ENCODE measurements around the gene HSBP1L1. TPM values are rescaled to one million over a fixed set of nuclear protein-coding genes. Genes with fewer than 3 reads are reported as not detected.

HSBP1L1 gene
- total RNA-seq, 1 donor from 2014 or later: 1.3 TPM

DNA sequence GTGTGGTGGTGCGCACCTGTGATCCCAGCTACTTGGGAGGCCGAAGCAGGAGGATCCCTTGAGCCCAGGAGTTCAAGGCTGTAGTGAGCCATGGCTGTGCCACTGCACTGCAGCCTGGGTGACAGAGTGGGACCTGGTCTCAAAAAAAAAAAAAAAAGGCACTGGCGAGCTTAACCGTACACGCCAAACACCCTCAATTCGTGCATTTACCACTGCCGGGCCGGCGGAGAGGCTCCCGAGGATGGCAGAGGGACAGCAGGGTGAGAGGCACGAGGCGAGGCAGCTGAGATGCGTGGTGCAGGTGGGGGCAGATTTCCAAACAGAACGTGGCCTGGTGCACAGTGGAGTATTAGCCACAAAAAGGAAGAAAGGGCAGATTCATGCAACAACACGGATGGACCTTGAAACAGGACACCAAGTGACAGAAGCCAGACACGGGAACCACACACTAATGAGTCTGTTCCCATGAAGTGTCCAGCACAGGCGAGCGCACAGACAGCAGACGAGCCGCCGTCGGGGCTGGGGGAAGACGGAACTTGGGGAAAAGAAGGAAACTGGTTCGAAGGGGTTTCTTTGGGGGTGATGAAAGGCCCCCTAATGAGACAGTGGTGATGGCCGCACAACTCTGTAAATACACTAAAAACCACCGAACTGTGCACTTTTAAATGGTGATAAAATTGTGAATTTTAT, 40.4 kb upstream of the HSBP1L1 start:
- Histone ChIP-seq H3K4me1 (no peaks in the 10 kb centered on the region), H3K36me3 (peaks cover 10 to 35% of the 10 kb centered on the region in 2 donors), H3K4me3 (no peak overlapping the region), H3K9me3 (peaks cover 0 to under 1% of the 10 kb centered on the region in 2 donors), H3K27ac (no peak overlapping the region), H3K27me3 (no peaks in the 10 kb centered on the region)
- TF ChIP-seq, protein P1, sequence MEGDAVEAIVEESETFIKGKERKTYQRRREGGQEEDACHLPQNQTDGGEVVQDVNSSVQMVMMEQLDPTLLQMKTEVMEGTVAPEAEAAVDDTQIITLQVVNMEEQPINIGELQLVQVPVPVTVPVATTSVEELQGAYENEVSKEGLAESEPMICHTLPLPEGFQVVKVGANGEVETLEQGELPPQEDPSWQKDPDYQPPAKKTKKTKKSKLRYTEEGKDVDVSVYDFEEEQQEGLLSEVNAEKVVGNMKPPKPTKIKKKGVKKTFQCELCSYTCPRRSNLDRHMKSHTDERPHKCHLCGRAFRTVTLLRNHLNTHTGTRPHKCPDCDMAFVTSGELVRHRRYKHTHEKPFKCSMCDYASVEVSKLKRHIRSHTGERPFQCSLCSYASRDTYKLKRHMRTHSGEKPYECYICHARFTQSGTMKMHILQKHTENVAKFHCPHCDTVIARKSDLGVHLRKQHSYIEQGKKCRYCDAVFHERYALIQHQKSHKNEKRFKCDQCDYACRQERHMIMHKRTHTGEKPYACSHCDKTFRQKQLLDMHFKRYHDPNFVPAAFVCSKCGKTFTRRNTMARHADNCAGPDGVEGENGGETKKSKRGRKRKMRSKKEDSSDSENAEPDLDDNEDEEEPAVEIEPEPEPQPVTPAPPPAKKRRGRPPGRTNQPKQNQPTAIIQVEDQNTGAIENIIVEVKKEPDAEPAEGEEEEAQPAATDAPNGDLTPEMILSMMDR (IDR thresholded peaks at IDR 0.05): no peak
- peak in 1 of 2 donors; percentile 41 for DNase-seq (ENCODE audit: low spot score in 2 of 2)
- intact Hi-C loops (cut with DNase I): no loop called here

DNA sequence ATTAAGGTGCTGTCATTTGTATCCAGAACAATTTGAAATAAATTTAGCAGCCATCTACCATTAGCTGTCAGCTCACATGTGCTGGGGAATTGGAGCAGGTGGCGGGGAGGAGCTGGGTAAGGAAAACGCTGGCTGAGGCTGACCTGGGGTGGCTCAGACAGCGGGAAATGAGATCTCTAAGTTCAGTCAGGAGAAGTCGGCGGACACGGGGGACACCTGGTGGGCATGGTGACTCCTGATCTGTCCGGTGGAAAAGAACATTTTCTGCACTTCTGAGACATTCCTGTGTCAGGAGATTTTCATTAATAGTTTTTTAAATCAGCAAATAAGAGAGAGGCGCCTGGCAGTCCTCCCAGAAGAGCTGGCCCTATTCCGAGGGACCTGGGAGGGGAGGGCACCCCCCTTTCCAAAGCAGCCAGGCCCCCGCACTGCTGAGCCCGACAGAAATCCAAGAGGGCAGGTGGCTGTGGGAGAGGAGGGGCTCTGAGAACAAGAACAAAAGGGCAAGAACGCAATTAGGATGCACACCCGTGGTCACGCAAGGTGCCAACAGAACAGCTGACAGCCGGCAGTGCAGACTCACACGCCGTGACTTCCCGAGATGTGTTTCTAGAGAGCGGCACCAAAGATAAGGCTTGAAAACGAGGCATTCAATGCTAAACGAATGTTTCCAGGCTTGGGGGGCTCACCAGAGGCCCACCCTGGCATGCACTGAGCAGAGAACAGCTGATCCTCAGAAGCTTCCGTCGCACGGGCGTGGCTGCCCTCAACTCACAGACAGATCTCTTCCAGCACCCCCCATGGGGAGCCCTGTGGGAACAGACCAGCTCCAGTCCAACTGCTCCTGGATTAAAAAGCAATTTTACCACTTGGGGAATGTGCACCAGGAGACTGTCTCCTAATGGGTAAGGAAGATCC, 39.4 kb upstream of the HSBP1L1 start:
- DNase-seq (ENCODE audit: low spot score in 2 of 2): peak in 1 of 2 donors; percentile 52
- no peaks in the 10 kb centered on the region for H3K27me3 ChIP-seq
- TF ChIP-seq, protein P1 (IDR thresholded peaks at IDR 0.05): no peak
- H3K27ac ChIP-seq: no peak overlapping the region
- H3K36me3 ChIP-seq: peaks cover 19 to 43% of the 10 kb centered on the region in 2 donors
- intact Hi-C loops (cut with DNase I): no loop called here
- H3K9me3 ChIP-seq: peaks cover 10 to 11% of the 10 kb centered on the region in 2 donors
- H3K4me3 ChIP-seq: no peak overlapping the region
- H3K4me1 ChIP-seq: no peaks in the 10 kb centered on the region

DNA sequence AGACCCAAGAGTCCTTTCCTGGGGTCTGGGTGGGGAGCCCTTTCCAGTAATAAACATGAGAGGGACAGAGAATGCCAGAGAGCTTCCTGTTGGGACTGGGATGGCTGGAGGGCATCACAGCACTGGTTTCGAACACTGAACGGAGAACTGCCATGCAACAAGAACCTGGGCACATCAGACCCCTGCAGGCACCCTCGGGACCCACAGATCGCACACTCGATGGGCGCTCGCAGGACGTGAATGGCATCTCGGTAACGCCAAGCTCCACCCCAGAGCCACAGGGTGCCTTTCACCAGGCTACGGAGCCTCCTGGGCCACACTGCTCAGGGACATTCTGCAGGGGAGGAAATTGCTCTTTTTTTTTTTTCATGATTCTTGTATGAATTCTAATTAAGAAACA, 38.1 kb upstream of the HSBP1L1 start:
- H3K9me3 ChIP-seq: peaks cover 16 to 22% of the 10 kb centered on the region in 2 donors
- no peak overlapping the region for H3K27ac ChIP-seq
- TF ChIP-seq, protein P1 (IDR thresholded peaks at IDR 0.05): no peak
- intact Hi-C loops (cut with DNase I): no loop called here
- no peak overlapping the region for H3K4me3 ChIP-seq
- DNase-seq (ENCODE audit: low spot score in 2 of 2): peak in 1 of 2 donors; percentile 40
- H3K36me3 ChIP-seq: peaks cover 20 to 43% of the 10 kb centered on the region in 2 donors
- H3K4me1 ChIP-seq: no peaks in the 10 kb centered on the region
- no peaks in the 10 kb centered on the region for H3K27me3 ChIP-seq

DNA sequence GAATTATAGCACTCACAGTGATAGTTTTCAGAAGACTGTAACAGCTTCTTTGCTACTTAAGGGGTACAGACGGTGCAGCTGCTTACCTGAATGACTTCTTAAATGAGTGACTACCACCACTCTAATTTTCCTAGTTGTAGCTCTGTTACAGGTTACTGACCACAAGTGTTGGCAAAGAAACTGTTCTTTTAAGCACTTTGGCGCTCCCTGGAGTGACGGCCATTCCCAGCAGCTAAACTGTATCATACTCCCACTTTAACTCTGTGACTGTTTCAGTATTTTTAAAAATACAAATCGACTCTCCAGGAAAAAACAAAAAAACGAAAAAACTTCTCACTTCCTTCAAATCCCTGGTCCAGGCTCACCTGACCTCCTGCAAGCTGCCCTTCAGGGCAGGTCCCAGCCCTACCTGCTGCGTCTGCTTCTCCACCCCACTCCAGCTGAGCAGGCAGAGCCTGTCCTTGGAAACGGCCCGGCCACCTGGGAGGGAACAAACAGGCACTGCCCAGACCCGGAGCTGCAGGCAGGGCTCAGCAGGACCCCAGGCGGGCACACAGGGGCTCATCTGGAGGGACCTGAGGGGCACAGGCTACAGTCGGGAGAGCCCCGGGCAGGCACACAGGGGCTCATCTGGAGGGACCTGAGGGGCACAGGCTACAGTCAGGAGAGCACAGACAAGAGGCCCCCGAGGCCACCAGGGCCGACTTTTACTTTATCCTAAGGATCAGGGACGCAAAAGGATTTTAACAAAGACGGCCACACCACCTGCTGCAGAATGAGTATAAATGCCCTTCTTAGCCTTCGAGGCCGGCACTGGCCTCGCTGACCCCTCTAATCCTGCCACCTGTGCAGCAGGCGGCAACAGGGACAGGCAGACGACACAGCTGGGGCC, 37.5 kb upstream of the HSBP1L1 start:
- intact Hi-C loops (cut with DNase I): no loop called here
- Histone ChIP-seq H3K4me1 (no peaks in the 10 kb centered on the region), H3K36me3 (peaks cover 20 to 43% of the 10 kb centered on the region in 2 donors), H3K9me3 (peaks cover 16 to 29% of the 10 kb centered on the region in 2 donors), H3K27me3 (no peaks in the 10 kb centered on the region), H3K4me3 (no peak overlapping the region), H3K27ac (no peak overlapping the region)
- DNase-seq (ENCODE audit: low spot score in 2 of 2): peak in 1 of 2 donors; percentile 59
- TF ChIP-seq, protein P1 (IDR thresholded peaks at IDR 0.05): no peak

Measured in ascending aorta (tissue), 2 donors.